HG02970 (cell line): ENCODE data around the gene DIP2A.

ENCODE experiments used
- ATAC-seq: cut with Tn5 transposase; IDR thresholded peaks from one replicate; pipeline ENCODE4 v1.9.1; 2021; ENCODE audit warnings: mild to moderate bottlenecking, moderate library complexity, moderate number of reproducible peaks; ENCODE audit not compliant: unreplicated experiment, low FRiP score

The DIP2A gene

GRCh38 chr21:46605767-46606426 lies 147.2 kb downstream of the DIP2A start:
- no peak for ATAC-seq

- no peak for ATAC-seq
These were observed 147.7 kb downstream of the DIP2A start for GRCh38 chr21:46606427-46606813.

GRCh38 chr21:46607636-46608035 lies 148.9 kb downstream of the DIP2A start:
- ATAC-seq = no peak

GRCh38 chr21:46608672-46609111 lies 150.0 kb downstream of the DIP2A start:
- ATAC-seq = no peak

GRCh38 chr21:46610018-46610701 lies 151.5 kb downstream of the DIP2A start:
- no peak for ATAC-seq

GRCh38 chr21:46613391-46613790 lies 154.7 kb downstream of the DIP2A start:
- ATAC-seq = no peak

- ATAC-seq = no peak
These were observed 157.4 kb downstream of the DIP2A start for GRCh38 chr21:46616050-46616449.

GRCh38 chr21:46616656-46617055 lies 158.0 kb downstream of the DIP2A start:
- no peak for ATAC-seq

- no peak for ATAC-seq
These were observed 158.8 kb downstream of the DIP2A start for GRCh38 chr21:46617267-46618051.

GRCh38 chr21:46618738-46619379 lies 160.2 kb downstream of the DIP2A start:
- no peak for ATAC-seq
